ENCODE results near the gene FARS2.

DNA sequence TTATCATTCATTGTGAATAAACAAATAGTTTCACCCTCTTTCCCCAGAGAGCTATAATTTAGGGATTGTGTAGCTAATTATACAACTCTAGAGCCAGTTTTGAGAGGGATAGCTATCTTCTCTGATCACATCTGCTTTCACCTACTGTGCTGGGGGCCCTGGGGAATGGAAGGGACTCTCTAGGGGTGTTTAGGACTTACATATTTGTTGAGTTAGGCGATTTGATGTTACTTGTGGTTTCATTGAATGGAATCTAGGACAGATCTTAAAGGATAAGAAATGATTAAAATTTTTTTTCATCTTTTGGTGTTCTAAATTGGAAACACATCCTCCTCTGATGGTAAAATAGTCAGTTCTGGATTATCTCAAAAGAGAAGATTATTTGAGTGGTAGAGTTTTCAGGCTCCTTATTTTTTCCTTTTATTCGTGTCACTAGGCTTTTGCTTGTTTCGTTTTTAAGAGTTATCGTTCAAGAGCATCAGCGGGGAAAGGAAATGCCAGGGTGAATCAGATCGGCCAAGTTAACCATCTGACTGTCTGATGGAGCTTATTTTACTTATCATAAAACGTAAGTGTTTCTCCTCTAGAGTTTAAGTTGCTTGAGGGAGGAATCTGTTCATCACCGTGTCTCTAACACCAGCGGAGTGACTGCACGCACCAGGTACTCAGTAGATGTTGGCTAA is 236.7 kb downstream of the FARS2 start:
- TF ChIP-seq POLR2A (IDR thresholded peaks at IDR 0.05; ENCODE audit: low read length) (no peak), GATA1 (IDR thresholded peaks at IDR 0.05; ENCODE audit: low read depth, low read length) (no peak)
